Upper lobe of left lung (tissue), 4 donors: ENCODE data around the gene CAPZB.

Source experiments
- POLR2A ChIP-seq, 4 donors: fragments of 450-650 bp; IDR thresholded peaks; one replicate each; pipeline ENCODE4 v1.5.1; 2016 to 2017; ENCODE audit warnings: antibody characterized with exemption in 4 of 4, mild to moderate bottlenecking in 2 of 4
- POLR2AphosphoS5 ChIP-seq, 2 donors: sonication (generic); formaldehyde crosslinking; IDR thresholded peaks; one replicate each; pipeline ENCODE4 v1.5.1; 2017; ENCODE audit warnings: antibody characterized with exemption in 2 of 2
- TF ChIP-seq, protein P1 (sequence below), 6 experiments: fragments of 450-650 bp in 4 of 6; fragments of 200-600 bp in 2 of 6; sonication (generic) in 2 of 6; IDR thresholded peaks; one replicate each; pipeline ENCODE4 v1.5.1; 2016 to 2019; ENCODE audit warnings: antibody characterized with exemption in 6 of 6

DNA sequence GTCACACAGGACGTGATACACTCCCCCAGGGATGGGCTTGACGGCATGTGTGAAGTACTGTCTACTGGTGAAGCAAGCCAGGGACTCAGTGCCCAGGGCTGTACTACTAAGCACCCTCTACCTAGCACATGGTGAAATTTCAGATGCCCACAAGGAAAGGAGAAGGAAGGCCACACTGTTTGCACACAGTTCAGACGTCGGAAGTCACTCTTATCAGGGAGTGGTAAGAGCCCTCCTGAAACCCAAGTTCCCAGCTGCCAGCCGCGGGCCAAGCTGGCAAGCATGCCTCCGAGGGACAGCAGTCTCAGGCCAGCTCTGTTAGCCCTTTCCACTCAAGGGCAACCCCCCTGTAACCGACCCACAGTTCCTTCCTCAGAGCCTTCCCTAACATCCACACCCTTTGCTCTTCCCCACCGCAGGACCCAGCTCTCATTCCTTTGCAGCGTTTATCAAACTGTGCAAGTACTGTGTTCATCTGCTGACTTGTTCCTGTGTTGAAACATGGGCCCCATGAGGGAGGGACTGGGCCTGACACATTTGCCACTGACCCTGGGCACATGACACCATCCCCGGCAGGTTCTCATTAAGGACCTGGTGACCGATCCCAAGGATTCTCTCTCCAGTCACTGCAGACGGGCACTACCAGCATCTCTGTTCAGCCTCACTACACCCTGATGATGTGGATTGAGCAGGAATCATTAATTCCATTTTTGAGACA is 114.7 kb downstream of the CAPZB start:
- TF ChIP-seq POLR2A (IDR thresholded peaks at IDR 0.05): no peak
- TF ChIP-seq POLR2AphosphoS5 (IDR thresholded peaks at IDR 0.05): peak in 1 of 2 donors; percentile 4
- TF ChIP-seq, protein P1, sequence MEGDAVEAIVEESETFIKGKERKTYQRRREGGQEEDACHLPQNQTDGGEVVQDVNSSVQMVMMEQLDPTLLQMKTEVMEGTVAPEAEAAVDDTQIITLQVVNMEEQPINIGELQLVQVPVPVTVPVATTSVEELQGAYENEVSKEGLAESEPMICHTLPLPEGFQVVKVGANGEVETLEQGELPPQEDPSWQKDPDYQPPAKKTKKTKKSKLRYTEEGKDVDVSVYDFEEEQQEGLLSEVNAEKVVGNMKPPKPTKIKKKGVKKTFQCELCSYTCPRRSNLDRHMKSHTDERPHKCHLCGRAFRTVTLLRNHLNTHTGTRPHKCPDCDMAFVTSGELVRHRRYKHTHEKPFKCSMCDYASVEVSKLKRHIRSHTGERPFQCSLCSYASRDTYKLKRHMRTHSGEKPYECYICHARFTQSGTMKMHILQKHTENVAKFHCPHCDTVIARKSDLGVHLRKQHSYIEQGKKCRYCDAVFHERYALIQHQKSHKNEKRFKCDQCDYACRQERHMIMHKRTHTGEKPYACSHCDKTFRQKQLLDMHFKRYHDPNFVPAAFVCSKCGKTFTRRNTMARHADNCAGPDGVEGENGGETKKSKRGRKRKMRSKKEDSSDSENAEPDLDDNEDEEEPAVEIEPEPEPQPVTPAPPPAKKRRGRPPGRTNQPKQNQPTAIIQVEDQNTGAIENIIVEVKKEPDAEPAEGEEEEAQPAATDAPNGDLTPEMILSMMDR (IDR thresholded peaks at IDR 0.05): no peak
